OCI-LY1 (cell line): ENCODE results near the gene DOCK4.

Experiments used
- H2AFZ ChIP-seq: fragments of 200-600 bp; sonication (generic), shearing (Covaris generic); 2 replicates; pipeline ENCODE4 v1.6.0; 2014; ENCODE audit warnings: antibody characterized with exemption, mild to moderate bottlenecking, low read length
- H3F3A ChIP-seq: fragments of 200-600 bp; sonication (generic), shearing (Covaris generic); 2 replicates; pipeline ENCODE4 v1.6.0; 2014; ENCODE audit warnings: mild to moderate bottlenecking, antibody characterized with exemption, low read length, moderate library complexity; ENCODE audit not compliant: insufficient read depth
- H3K27ac ChIP-seq: fragments of 200-600 bp; sonication (generic); 2 replicates; pipeline ENCODE4 v1.5.1; 2014; ENCODE audit warnings: low read length, mixed run types, mild to moderate bottlenecking, low read depth; ENCODE audit not compliant: poor library complexity, severe bottlenecking
- H3K27me3 ChIP-seq: fragments of 200-600 bp; sonication (generic); 2 replicates; pipeline ENCODE4 v1.6.0; 2014; ENCODE audit warnings: antibody characterized with exemption, mild to moderate bottlenecking, low read length, moderate library complexity; ENCODE audit not compliant: insufficient read depth
- H3K36me3 ChIP-seq: fragments of 200-600 bp; sonication (generic); 2 replicates; pipeline ENCODE4 v1.6.1; 2014; ENCODE audit warnings: mild to moderate bottlenecking, antibody characterized with exemption, low read length, moderate library complexity, mixed read lengths; ENCODE audit not compliant: insufficient read depth
- H3K4me1 ChIP-seq: fragments of 200-600 bp; sonication (generic); 2 replicates; pipeline ENCODE4 v1.5.1; 2014; ENCODE audit warnings: mild to moderate bottlenecking, low read length, moderate library complexity; ENCODE audit not compliant: insufficient read depth, severe bottlenecking
- H3K4me2 ChIP-seq: fragments of 200-600 bp; sonication (generic), shearing (Covaris generic); 2 replicates; pipeline ENCODE4 v1.6.1; 2014; ENCODE audit warnings: low read length
- H3K4me3 ChIP-seq: fragments of 200-600 bp; sonication (generic); 2 replicates; pipeline ENCODE4 v1.5.1; 2014; ENCODE audit warnings: low read length, low read depth, mild to moderate bottlenecking, mixed read lengths; ENCODE audit not compliant: poor library complexity, severe bottlenecking
- H3K79me2 ChIP-seq: fragments of 200-600 bp; shearing (Covaris generic); 2 replicates; pipeline ENCODE4 v1.6.1; 2016; ENCODE audit warnings: mixed run types, low read length, mixed read lengths; ENCODE audit not compliant: insufficient read depth
- H3K9ac ChIP-seq: fragments of 200-600 bp; sonication (generic), shearing (Covaris generic); 2 replicates; pipeline ENCODE4 v1.6.1; 2014; ENCODE audit warnings: mild to moderate bottlenecking, low read length, mixed read lengths
- H3K9me2 ChIP-seq: fragments of 200-600 bp; sonication (generic), shearing (Covaris generic); 2 replicates; pipeline ENCODE4 v1.6.1; 2014; ENCODE audit warnings: low read depth, mild to moderate bottlenecking, low read length, mixed read lengths
- H3K9me3 ChIP-seq: fragments of 200-600 bp; shearing (Covaris generic); 2 replicates; pipeline ENCODE4 v1.6.1; 2014; ENCODE audit warnings: low read length, mixed read lengths
- H4K20me1 ChIP-seq: fragments of 200-600 bp; sonication (generic), shearing (Covaris generic); 2 replicates; pipeline ENCODE4 v1.6.0; 2016; ENCODE audit warnings: mild to moderate bottlenecking, low read length; ENCODE audit not compliant: insufficient read depth
- CTCF ChIP-seq: fragments of 200-600 bp; sonication (generic), shearing (Covaris generic); IDR thresholded peaks from 2 replicates; pipeline ENCODE4 v1.5.1; 2017; ENCODE audit warnings: mild to moderate bottlenecking, antibody characterized with exemption, low read length, moderate library complexity, mixed read lengths
- EZH2 ChIP-seq: fragments of 200-600 bp; sonication (generic), shearing (Covaris generic); IDR thresholded peaks from 2 replicates; pipeline ENCODE4 v1.8.0; 2017; ENCODE audit warnings: borderline replicate concordance, mixed run types, mild to moderate bottlenecking, antibody characterized with exemption, low read length, moderate library complexity, mixed read lengths

Gene DOCK4

GRCh38 chr7:111844904-111845671, 361.1 kb downstream of the DOCK4 start:
- H4K20me1 ChIP-seq: no peaks in the 10 kb centered on the region
- H3K36me3 ChIP-seq: no peaks in the 10 kb centered on the region
- H3K4me3 ChIP-seq: no peak overlapping the region
- no peaks in the 10 kb centered on the region for H3K27me3 ChIP-seq
- no peaks in the 10 kb centered on the region for H3K9me3 ChIP-seq
- H3K4me1 ChIP-seq: no peaks in the 10 kb centered on the region
- no peaks in the 10 kb centered on the region for H3F3A ChIP-seq
- no peak overlapping the region for H3K9ac ChIP-seq
- no peak overlapping the region for H2AFZ ChIP-seq
- no peaks in the 10 kb centered on the region for H3K79me2 ChIP-seq
- no peaks in the 10 kb centered on the region for H3K9me2 ChIP-seq
- H3K27ac ChIP-seq: no peak overlapping the region
- H3K4me2 ChIP-seq: no peak overlapping the region
- no peak for TF ChIP-seq EZH2
- TF ChIP-seq CTCF: no peak

- no peaks in the 10 kb centered on the region for H4K20me1 ChIP-seq
- no peak overlapping the region for H2AFZ ChIP-seq
- no peak overlapping the region for H3K4me2 ChIP-seq
- H3K9ac ChIP-seq: no peak overlapping the region
- no peaks in the 10 kb centered on the region for H3K36me3 ChIP-seq
- H3K27me3 ChIP-seq: no peaks in the 10 kb centered on the region
- no peak overlapping the region for H3K4me3 ChIP-seq
- no peaks in the 10 kb centered on the region for H3K9me2 ChIP-seq
- H3K27ac ChIP-seq: no peak overlapping the region
- H3F3A ChIP-seq: no peaks in the 10 kb centered on the region
- no peaks in the 10 kb centered on the region for H3K9me3 ChIP-seq
- TF ChIP-seq EZH2: no peak
- no peak for TF ChIP-seq CTCF
- H3K79me2 ChIP-seq: no peaks in the 10 kb centered on the region
- no peaks in the 10 kb centered on the region for H3K4me1 ChIP-seq
Measured at GRCh38 chr7:111842491-111842890, 363.7 kb downstream of the DOCK4 start.

GRCh38 chr7:111841596-111842205, 364.5 kb downstream of the DOCK4 start:
- Histone ChIP-seq H2AFZ (no peak overlapping the region), H3K36me3 (no peaks in the 10 kb centered on the region), H3K27ac (no peak overlapping the region), H3K9me3 (no peaks in the 10 kb centered on the region), H3K4me2 (no peak overlapping the region), H3K79me2 (no peaks in the 10 kb centered on the region), H3F3A (no peaks in the 10 kb centered on the region), H3K27me3 (no peaks in the 10 kb centered on the region), H3K4me1 (no peaks in the 10 kb centered on the region), H3K9ac (no peak overlapping the region), H3K9me2 (no peaks in the 10 kb centered on the region; the same call in 1 of the 2 replicates), H4K20me1 (no peaks in the 10 kb centered on the region), H3K4me3 (no peak overlapping the region)
- TF ChIP-seq EZH2: no peak
- no peak for TF ChIP-seq CTCF
